ENCODE results near the gene CYP20A1.
"Not testable (repeated sequence)": the region's sequence is repeated elsewhere in the genome, so short reads cannot be mapped to it uniquely, and the experiment has no call there.

Gene CYP20A1

DNA sequence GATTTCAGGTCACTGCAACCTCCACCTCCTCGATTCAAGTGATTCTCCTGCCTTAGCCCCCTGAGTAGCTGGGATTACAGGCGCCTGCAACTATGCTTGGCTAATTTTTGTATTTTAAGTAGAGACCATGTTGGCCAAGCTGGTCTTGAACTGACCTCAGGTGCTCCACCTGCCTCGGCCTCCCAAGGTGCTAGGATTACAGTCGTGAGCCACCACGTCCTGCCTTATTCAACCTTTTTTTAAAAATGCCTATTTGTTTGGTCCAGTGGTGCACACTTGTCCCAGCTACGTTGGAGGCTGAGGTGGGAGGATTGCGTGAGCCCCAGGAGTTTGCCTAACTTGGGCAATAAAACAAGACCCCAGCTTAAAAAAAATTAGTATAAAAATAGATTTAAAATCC, 43.3 kb downstream of the CYP20A1 start:
- DNase-seq, result no peak

DNA sequence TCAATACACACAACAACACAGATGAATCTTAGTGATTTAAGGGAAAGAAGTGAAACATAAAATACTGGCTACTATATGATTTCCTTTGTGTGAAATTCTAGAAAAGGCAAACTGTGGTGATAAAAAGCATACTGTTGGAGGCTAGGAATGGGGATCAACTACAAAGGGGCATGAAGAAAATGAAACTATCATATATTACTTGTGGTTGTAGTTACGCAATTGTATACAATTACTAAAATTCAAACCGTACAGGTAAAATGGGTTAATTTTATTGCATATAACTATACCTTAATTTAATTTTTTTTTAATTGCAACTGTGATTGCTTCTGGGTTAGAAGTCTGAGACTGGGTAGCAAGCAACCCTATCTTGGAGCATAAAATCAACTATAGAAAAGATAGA, 47.7 kb downstream of the CYP20A1 start:
- no peak for DNase-seq

DNA sequence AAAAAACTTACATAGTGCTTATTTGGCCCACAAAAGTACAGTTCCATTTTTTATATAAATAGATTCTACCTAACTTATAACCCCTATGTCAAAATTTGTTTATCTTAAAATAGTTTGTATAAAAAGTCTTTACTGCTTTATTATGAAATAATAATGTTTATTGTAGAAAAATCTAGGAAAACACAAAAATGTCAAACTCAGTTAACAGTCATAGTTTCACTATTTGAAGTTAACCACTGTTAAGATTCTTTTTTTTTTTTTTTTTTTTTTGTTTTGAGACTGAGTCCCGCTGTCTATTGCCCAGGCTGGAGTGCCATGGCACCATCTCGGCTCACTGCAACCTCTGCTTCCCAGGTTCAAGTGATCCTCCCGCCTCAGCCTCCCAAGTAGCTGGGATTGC, 62.8 kb downstream of the CYP20A1 start:
- no peak for DNase-seq

DNA sequence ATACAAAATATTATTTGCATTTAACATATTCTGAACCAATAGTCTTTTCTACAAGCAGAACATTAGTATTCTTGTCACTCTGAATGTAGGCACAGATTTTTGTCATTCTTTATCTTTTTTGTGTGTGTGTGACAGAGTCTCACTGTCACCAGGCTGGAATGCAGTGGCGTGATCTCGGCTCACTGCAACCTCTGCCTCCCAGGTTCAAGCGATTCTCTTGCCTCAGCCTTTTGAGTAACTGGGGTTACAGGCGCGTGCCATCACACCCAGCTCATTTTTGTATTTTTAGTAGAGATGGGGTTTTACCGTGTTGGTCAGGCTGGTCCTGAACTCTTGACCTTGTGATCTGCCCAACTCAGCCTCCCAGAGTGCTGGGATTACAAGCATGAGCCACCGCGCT, 63.8 kb downstream of the CYP20A1 start:
- not testable (repeated sequence) for DNase-seq

DNA sequence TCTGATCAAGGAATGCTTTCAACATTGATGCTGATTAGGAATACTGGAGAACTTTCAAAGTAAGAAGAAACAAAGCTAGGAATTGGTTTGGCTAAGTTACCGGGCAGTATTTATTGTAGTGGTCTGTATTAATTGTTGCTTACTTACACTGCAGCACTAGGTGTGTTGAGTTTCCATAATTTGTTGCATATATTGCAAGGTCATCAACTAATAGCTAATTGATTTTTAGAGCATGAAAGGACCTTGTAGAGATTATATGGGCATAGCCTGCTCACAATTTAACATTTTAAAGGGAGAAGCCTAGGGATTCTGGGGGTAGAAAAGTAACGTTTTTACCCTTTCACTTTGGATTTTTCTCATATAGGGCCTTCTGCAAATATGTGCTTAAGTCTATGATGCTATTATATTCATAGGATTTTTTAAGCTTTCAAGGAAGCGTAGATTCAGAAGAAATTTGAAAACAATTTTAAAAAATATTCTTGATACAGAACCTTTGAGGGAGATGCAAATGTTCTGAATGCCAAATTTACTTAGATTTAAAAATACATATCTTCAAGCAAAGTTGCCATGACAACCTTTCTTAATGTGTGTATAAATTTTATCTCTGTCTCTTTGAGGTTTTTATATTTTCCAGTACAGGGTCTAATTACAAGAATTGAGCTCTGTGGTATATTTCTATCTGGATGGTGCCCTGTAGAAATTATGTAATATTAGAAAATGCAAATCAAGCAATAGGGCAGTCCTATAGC, 72.0 kb downstream of the CYP20A1 start:
- no peak for DNase-seq

DNA sequence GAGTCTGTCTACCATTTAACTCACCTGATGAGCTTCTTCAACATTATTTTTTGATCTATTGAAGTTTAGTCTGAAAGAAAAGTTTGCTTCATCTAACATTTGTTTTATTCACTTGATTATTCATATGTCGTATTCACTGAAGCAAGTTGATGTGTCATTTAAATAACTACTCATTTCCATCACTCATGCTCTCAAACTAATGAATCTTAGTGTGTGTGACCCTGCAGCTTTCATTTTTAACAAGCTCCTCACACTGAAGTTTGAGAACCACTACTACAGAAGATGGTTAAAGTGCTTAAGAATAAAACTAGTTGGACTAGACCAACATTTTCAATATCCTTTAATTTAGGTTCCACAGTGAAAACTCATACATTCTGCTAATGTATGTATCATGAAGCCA, 87.5 kb downstream of the CYP20A1 start:
- no peak for DNase-seq

DNA sequence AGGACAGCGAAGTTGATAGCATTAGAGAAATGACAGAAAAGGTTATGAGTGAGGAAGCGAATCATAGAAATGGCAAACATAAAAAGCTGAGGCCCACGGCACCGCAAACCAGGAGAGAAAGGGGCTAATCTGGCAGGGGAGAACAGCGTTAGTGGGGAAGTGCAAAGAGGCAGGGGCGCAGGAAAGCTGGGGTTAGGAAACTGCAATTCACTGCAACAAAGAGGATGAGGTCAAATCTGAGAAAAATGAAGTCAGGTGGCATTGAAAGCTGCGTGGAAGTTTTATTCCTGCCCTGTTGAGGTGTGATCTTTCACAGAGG, 88.7 kb downstream of the CYP20A1 start:
- peak; percentile 9 for DNase-seq

DNA sequence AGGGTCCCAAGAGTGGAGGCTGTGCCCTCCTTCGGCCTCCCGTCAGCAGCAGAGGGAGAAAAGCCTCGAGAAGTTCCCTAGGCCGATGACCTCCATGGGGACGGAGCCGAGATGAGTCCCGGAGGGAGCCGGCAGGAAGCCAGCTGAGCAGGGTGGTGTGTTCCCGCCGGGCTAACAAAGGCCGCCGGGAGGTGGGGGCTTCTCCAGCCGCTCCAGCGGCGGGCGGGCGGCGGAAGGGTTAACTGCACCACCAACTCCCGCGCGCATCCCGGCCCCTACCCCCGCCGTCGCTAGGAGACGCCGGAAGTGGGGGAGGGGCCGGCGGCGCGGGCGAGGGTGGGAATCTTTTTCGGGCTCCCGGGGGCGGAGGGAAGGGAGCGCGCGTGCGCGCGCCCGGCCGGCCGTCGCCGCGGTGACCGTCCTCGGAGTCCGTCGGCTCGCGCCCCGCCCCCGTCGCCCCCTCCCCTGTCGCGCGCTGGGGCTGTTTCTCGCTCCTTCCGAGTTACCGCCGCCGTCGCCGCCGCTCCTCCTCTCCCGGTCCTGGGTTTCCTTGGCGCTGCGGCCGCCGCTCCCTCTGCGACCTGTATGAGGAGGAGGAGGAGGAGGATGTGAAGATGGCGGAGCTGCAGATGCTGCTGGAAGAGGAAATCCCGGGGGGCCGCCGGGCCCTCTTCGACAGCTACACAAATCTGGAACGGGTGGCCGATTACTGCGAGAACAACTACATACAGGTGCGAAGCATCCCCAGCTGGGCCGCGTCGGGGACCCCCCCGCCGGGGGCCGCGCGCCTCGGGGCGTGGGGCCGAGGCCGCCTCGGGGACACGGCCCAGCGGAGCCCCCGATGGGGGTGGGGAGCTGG, 89.3 kb downstream of the CYP20A1 start, which contains the start of gene ABI2:
Gene ABI2 (plus strand): TSS at position 494 of the 859 bp plus-strand sequence. CDS start 121 bp downstream, at position 615.
- DNase-seq, result peak; percentile 85

DNA sequence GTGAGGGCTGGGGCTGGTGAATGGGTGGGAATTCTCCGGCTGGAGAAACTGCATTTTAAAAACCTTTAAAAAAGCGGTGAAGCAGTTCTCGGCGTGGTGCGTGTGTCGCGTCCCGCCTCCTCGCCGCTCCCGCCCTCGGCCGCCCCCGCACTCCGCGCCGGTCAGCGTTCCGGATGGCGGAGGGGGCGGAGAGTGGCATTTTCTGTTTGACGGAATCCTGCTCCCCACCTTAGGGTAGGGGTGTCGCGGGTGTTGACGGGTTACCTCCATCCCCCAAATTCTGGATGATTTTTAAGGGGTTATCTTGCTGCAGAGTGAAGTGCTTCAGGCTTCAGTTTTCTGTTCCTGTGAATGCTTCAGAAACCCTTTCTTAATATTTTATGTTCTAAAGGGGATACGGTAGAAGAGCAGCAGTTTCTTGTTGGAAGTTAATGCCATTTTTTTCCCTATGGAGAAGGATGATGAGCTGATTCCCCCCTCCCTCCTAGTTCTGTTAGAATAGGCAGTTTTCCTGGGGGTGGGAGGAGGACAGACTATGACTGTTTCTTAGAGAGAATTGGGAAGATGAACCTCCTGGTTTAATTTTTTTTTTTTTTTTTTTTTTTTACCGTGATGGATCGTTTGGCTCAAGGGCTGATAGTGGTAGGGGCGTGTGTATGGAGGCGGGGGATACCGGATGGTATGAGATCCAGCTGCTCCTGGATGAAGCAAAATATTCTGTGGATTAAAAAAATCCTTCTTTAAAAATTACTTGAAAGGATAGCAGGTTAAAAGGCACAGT, 90.1 kb downstream of the CYP20A1 start:
- peak; percentile 72 for DNase-seq

DNA sequence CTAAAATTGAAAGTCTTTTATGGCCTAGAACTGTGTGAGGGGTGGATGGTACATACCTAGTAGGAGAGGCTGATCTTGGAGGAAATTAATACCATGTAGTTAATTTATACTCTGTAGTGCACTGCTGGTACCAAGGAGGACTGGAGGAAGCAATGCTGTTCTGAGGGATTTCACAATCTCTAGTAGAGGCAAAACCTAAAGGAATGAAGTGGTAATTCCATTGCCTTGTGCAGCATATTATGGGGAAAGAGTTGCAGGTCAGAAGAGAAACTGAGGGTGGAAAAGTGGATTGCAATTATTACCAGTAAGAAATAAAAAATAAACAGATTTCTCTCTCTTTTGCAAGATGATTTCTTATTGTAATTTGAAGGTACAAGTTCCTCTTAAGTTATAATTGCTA, 91.6 kb downstream of the CYP20A1 start:
- no peak for DNase-seq

DNA sequence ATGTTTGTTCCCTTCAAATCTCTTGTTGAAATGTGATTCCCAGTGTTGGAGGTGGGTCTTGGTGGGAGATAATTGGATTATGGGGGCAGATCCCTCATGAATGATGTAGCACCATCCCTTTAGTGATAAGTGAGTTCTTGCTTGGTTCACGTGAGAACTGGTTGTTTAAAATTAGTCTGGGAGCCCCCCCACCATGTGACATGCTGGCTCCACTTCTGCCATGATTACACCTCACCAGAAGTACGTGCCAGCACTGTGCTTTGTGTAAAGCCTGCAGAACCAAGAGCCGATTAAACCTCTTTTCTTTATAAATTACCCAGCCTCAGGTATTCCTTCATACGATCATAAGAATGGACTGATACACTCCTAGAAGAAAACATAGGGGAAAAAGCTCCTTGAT, 99.5 kb downstream of the CYP20A1 start:
- DNase-seq, result no peak

DNA sequence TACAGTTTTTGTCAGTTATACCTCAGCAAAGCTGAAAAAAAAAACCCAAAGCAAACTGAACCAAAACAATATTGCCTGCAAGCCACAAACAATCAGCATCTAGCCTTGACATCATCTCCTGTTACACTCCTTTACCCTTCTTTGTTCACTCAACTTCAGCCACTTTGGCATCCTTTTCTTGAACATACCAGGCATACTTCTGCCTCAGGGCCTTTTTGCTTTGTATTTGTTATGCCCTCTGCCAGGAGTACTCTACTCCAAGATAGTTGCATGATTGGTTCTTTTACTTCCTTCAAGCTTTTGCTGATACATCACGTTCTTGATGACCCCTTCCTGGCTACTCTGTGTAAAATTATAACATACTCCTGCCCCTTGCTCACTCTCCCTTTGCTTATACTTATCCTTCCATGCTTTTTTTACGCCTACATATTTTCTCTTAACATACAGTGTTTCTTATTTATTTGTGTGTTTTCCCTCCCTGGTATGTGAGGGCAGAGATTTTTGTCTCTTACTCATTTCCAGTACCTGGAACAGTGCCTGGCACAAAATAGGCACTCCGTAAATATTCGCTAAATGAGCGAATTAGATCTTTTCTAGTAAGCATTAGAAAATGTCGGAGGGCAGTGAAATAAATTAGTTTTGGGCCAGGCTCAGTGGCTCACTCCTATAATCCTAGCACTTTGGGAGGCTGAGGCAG, 102.1 kb downstream of the CYP20A1 start:
- no peak for DNase-seq

DNA sequence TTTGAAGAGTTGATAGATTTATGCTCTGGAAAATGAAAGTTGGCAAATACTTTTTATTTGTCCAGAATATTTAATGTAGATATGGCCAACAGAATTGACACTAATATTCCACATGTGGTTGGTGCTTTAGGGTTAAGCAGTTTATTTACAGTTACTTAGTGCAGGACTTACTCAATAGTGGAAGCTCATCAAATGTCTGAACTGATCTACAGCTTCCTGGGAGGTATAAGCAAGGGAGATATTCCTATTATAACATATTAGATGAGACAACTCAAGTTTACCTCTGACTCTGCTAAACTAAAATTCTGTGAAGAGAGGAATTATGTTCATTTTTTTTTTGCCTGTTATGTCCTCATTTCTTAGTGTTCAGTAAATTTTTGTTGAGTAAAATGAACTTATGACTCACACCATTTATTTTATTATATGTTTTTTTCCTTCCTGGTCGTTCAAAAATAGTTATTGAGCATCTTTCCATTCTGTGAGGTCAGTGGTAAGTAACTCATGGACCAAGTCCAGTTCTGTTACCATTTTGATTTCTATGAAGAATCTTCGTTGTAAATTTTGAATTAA, 103.0 kb downstream of the CYP20A1 start:
- DNase-seq, result no peak

DNA sequence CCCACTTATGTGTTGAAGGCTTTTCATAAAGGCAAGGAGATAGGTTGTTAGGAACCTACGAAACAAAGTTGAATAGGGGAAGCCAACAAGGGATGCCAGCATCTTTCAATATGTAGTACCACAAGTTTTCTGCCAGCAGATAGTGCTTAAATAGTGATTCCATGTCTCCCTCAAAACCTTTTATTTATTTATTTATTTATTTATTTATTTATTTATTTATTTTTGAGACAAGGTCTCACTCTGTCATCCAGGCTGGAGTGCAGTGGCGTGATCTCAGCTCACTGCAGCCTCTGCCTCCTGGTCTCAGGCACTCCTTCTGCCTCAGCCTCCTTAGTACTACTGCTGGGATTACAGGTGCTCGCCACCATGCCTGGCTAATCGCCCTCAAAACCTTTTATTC, 103.6 kb downstream of the CYP20A1 start:
- DNase-seq, result not testable (repeated sequence)

DNA sequence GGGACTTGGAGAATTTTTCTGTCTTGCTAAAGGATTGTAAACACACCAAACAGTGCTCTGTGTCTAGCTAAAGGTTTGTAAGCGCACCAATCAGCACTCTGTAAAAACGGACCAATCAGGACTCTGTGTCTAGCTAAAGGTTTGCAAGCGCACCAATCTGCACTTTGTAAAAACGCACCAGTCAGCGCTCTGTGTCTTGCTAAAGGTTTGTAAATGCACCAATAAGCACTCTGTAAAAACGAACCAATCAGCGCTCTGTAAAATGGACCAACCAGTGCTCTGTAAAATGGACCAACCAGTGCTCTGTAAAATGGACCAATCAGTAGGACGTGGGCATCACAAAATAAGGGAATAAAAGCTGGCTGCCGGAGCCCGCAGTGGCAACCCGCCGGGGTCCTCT, 105.8 kb downstream of the CYP20A1 start:
- DNase-seq, result no peak

DNA sequence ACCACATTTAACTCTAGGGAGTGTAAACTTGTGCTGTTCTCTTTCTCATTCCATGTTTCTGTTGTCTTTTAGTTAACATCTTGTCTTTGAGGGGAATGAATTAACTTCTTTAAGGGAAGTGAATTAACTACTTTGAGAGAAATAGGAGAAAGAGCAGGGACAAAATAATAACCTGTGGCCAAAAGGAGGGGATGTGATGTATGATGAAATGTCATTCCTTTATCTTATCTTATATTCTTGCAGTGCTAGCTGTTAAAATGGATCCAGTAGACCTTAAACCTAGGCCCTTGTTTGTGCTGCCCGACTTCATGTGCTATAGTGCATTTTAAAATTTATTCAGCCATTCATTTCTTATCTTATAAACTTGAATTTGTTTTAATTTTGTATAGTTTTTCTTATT, 107.8 kb downstream of the CYP20A1 start:
- no peak for DNase-seq

DNA sequence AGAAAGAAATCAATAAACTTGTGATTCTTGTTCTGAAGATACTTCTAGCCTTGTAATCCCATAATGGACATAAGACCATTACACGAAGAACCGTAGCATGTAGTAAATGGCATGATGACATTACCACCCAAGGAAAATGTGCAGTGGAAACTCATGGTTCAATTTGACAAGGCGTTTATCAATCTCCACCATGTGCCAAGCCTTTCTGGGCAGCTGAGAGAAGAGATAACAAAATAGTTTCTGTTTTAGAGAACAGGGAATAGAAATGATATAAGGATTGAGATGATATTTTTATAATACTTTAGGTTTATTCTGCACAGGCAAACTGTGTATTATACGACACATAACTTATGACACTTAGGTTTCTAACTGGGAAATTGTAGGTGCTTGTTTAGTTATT, 108.6 kb downstream of the CYP20A1 start:
- no peak for DNase-seq

DNA sequence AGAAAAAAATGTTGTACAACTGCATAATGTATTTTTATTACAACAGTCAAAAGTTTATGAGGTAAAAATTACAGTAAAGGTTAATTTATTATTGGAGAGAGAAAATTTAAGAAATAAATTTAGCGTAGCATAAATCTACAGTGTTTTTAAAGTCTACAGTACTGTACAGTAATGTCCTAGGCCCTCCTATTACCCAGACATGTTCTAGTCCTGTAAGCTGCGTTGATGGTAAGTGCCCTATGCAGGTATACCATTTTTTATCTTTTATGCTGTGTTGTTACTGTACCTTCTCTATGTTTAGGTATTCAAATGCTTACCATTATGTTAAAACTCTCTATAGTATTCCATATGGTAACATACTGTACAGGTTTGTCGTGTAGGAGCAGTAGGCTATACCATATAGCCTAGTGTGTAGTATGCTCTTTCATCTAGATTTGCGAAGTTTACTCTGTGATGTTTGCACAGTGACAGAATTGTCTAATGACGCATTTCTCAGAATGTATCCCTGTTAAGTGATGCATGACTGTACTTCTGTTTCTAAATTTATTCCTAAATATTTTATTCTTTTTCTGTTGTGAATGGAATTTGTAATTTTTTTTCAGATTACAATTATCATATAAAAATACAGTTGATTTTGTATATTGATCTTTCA, 113.9 kb downstream of the CYP20A1 start:
- no peak for DNase-seq

DNA sequence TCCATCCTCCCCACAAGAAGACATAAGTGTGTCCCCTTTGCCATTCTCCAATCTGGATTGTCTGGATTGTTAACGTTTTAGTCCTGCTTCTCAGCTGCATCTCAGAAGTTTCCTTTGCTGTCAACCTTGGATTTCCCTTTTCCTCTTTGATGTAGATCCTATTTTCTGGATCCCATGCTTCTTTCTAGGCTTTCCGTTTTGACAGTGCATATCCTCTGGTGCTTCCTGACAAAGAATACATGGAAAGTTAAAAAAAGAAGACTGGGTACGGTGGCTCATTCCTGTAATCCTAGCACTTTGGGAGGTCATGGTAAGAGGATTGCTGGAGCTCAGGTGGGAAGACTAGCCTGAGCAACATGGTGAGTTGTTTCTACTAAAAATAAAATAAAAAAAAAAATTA, 116.1 kb downstream of the CYP20A1 start:
- DNase-seq, result no peak
